ENCODE measurements around the gene EEFSEC. TPM values are rescaled to one million over a fixed set of nuclear protein-coding genes. Genes with fewer than 3 reads are reported as not detected.

Gene EEFSEC
- total RNA-seq, 1 donor from 2014 or later = 12.6 TPM

- DNase-seq (ENCODE audit: low read depth) = no peak
- Histone ChIP-seq H3K4me3 (ENCODE audit: low read depth, low read length) (no peak overlapping the region), H3K36me3 (ENCODE audit: control insufficient read depth, insufficient read depth, low read length) (no peaks in the 10 kb centered on the region), H3K27me3 (ENCODE audit: control insufficient read depth, insufficient read depth, low read length) (no peaks in the 10 kb centered on the region)
- peak; percentile 55 for TF ChIP-seq CTCF (IDR thresholded peaks at IDR 0.05; ENCODE audit: insufficient read depth, low read length, poor library complexity, severe bottlenecking)
Measured at GRCh38 chr3:128322030-128323022, 169.0 kb downstream of the EEFSEC start.

- DNase-seq (ENCODE audit: low read depth) = no peak
- Histone ChIP-seq H3K4me3 (ENCODE audit: low read depth, low read length) (no peak overlapping the region), H3K36me3 (ENCODE audit: control insufficient read depth, insufficient read depth, low read length) (no peaks in the 10 kb centered on the region), H3K27me3 (ENCODE audit: control insufficient read depth, insufficient read depth, low read length) (no peaks in the 10 kb centered on the region)
- no peak for TF ChIP-seq CTCF (IDR thresholded peaks at IDR 0.05; ENCODE audit: insufficient read depth, low read length, poor library complexity, severe bottlenecking)
Measured at GRCh38 chr3:128323206-128324081, 170.2 kb downstream of the EEFSEC start.

- Histone ChIP-seq H3K36me3 (ENCODE audit: control insufficient read depth, insufficient read depth, low read length) (no peaks in the 10 kb centered on the region), H3K27me3 (ENCODE audit: control insufficient read depth, insufficient read depth, low read length) (no peaks in the 10 kb centered on the region), H3K4me3 (ENCODE audit: low read depth, low read length) (no peak overlapping the region)
- TF ChIP-seq CTCF (IDR thresholded peaks at IDR 0.05; ENCODE audit: insufficient read depth, low read length, poor library complexity, severe bottlenecking) = no peak
- no peak for DNase-seq (ENCODE audit: low read depth)
Measured at GRCh38 chr3:128324911-128325592, 171.8 kb downstream of the EEFSEC start.

GRCh38 chr3:128326051-128326823, 173.0 kb downstream of the EEFSEC start:
- TF ChIP-seq CTCF (IDR thresholded peaks at IDR 0.05; ENCODE audit: insufficient read depth, low read length, poor library complexity, severe bottlenecking) = no peak
- H3K4me3 ChIP-seq (ENCODE audit: low read depth, low read length) = no peak overlapping the region
- no peak for DNase-seq (ENCODE audit: low read depth)
- H3K36me3 ChIP-seq (ENCODE audit: control insufficient read depth, insufficient read depth, low read length) = no peaks in the 10 kb centered on the region
- no peaks in the 10 kb centered on the region for H3K27me3 ChIP-seq (ENCODE audit: control insufficient read depth, insufficient read depth, low read length)

GRCh38 chr3:128327606-128328031, 174.3 kb downstream of the EEFSEC start:
- Histone ChIP-seq H3K36me3 (ENCODE audit: control insufficient read depth, insufficient read depth, low read length) (no peaks in the 10 kb centered on the region), H3K4me3 (ENCODE audit: low read depth, low read length) (no peak overlapping the region), H3K27me3 (ENCODE audit: control insufficient read depth, insufficient read depth, low read length) (no peaks in the 10 kb centered on the region)
- DNase-seq (ENCODE audit: low read depth) = no peak
- TF ChIP-seq CTCF (IDR thresholded peaks at IDR 0.05; ENCODE audit: insufficient read depth, low read length, poor library complexity, severe bottlenecking) = no peak
